ENCODE measurements around the gene EXOC4.

The EXOC4 gene

GRCh38 chr7:133932591-133932990, 679.7 kb downstream of the EXOC4 start:
- Histone ChIP-seq H2BK5ac (ENCODE audit: low read length) (no peak overlapping the region), H2BK15ac (replicated peaks; ENCODE audit: low read depth) (no peak overlapping the region), H3K4ac (ENCODE audit: low read depth, low read length) (no peak overlapping the region), H2BK120ac (ENCODE audit: low read depth, low read length) (no peak overlapping the region), H3K36me3 (ENCODE audit: control insufficient read depth, insufficient read depth, low read length) (no peaks in the 10 kb centered on the region), H3K79me2 (ENCODE audit: control insufficient read depth, insufficient read depth, low read length) (no peaks in the 10 kb centered on the region), H4K5ac (ENCODE audit: low read length) (no peak overlapping the region), H3K9ac (ENCODE audit: low read length) (no peak overlapping the region), H3K27ac (ENCODE audit: low read depth, low read length) (no peak overlapping the region), H3K27me3 (ENCODE audit: insufficient read depth, low read length, poor library complexity) (no peaks in the 10 kb centered on the region), H3K4me3 (ENCODE audit: low read length) (no peak overlapping the region), H2AK5ac (ENCODE audit: low read length) (no peak overlapping the region), H3K79me1 (ENCODE audit: low read length) (no peaks in the 10 kb centered on the region), H3K18ac (ENCODE audit: low read length) (no peak overlapping the region), H3K23ac (ENCODE audit: low read length) (no peak overlapping the region), H3K4me1 (ENCODE audit: control insufficient read depth, low read depth, low read length) (peaks cover 6% of the 10 kb centered on the region), H3K56ac (ENCODE audit: low read length) (no peak overlapping the region), H3K4me2 (ENCODE audit: low read length) (no peak overlapping the region), H4K8ac (ENCODE audit: low read depth, low read length) (no peak overlapping the region)
- WGBS (ENCODE audit: extremely low coverage, insufficient coverage, low lambda C conversion rate): no CpG with 5 or more reads among the region's 1 CpG
- no peak for DNase-seq

GRCh38 chr7:133934262-133934976, 681.5 kb downstream of the EXOC4 start:
- Histone ChIP-seq H3K56ac (ENCODE audit: low read length) (no peak overlapping the region), H3K79me2 (ENCODE audit: control insufficient read depth, insufficient read depth, low read length) (no peaks in the 10 kb centered on the region), H2BK15ac (replicated peaks; ENCODE audit: low read depth) (no peak overlapping the region), H3K4ac (ENCODE audit: low read depth, low read length) (no peak overlapping the region), H3K79me1 (ENCODE audit: low read length) (no peaks in the 10 kb centered on the region), H3K4me1 (ENCODE audit: control insufficient read depth, low read depth, low read length) (peaks cover 6% of the 10 kb centered on the region), H3K27ac (ENCODE audit: low read depth, low read length) (no peak overlapping the region), H3K36me3 (ENCODE audit: control insufficient read depth, insufficient read depth, low read length) (no peaks in the 10 kb centered on the region), H3K18ac (ENCODE audit: low read length) (no peak overlapping the region), H3K4me2 (ENCODE audit: low read length) (no peak overlapping the region), H2BK120ac (ENCODE audit: low read depth, low read length) (no peak overlapping the region), H4K8ac (ENCODE audit: low read depth, low read length) (no peak overlapping the region), H3K27me3 (ENCODE audit: insufficient read depth, low read length, poor library complexity) (no peaks in the 10 kb centered on the region), H2BK5ac (ENCODE audit: low read length) (no peak overlapping the region), H2AK5ac (ENCODE audit: low read length) (no peak overlapping the region), H3K4me3 (ENCODE audit: low read length) (no peak overlapping the region), H3K23ac (ENCODE audit: low read length) (no peak overlapping the region), H3K9ac (ENCODE audit: low read length) (no peak overlapping the region), H4K5ac (ENCODE audit: low read length) (no peak overlapping the region)
- no CpG with 5 or more reads among the region's 9 CpGs for WGBS (ENCODE audit: extremely low coverage, insufficient coverage, low lambda C conversion rate)
- DNase-seq: peak; percentile 39

GRCh38 chr7:133934977-133935330, 682.1 kb downstream of the EXOC4 start:
- H4K8ac ChIP-seq (ENCODE audit: low read depth, low read length): no peak overlapping the region
- H2BK15ac ChIP-seq (replicated peaks; ENCODE audit: low read depth): no peak overlapping the region
- H4K5ac ChIP-seq (ENCODE audit: low read length): no peak overlapping the region
- H3K23ac ChIP-seq (ENCODE audit: low read length): no peak overlapping the region
- no peak overlapping the region for H3K9ac ChIP-seq (ENCODE audit: low read length)
- no peak overlapping the region for H2AK5ac ChIP-seq (ENCODE audit: low read length)
- H2BK5ac ChIP-seq (ENCODE audit: low read length): no peak overlapping the region
- peaks cover 6% of the 10 kb centered on the region for H3K4me1 ChIP-seq (ENCODE audit: control insufficient read depth, low read depth, low read length)
- no peak overlapping the region for H3K4me2 ChIP-seq (ENCODE audit: low read length)
- no peaks in the 10 kb centered on the region for H3K27me3 ChIP-seq (ENCODE audit: insufficient read depth, low read length, poor library complexity)
- no peak overlapping the region for H3K4me3 ChIP-seq (ENCODE audit: low read length)
- H3K79me2 ChIP-seq (ENCODE audit: control insufficient read depth, insufficient read depth, low read length): no peaks in the 10 kb centered on the region
- H3K27ac ChIP-seq (ENCODE audit: low read depth, low read length): no peak overlapping the region
- H3K36me3 ChIP-seq (ENCODE audit: control insufficient read depth, insufficient read depth, low read length): no peaks in the 10 kb centered on the region
- no CpG with 5 or more reads among the region's 2 CpGs for WGBS (ENCODE audit: extremely low coverage, insufficient coverage, low lambda C conversion rate)
- no peak overlapping the region for H3K56ac ChIP-seq (ENCODE audit: low read length)
- peak overlapping the region; percentile 60 for H3K18ac ChIP-seq (ENCODE audit: low read length)
- DNase-seq: no peak
- no peak overlapping the region for H3K4ac ChIP-seq (ENCODE audit: low read depth, low read length)
- no peaks in the 10 kb centered on the region for H3K79me1 ChIP-seq (ENCODE audit: low read length)
- peak overlapping the region; percentile 24 for H2BK120ac ChIP-seq (ENCODE audit: low read depth, low read length)

GRCh38 chr7:133936074-133936473, 683.2 kb downstream of the EXOC4 start:
- Histone ChIP-seq H3K4ac (ENCODE audit: low read depth, low read length) (no peak overlapping the region), H2BK120ac (ENCODE audit: low read depth, low read length) (no peak overlapping the region), H3K56ac (ENCODE audit: low read length) (no peak overlapping the region)

GRCh38 chr7:133937786-133938185, 684.9 kb downstream of the EXOC4 start:
- Histone ChIP-seq H3K23ac (ENCODE audit: low read length) (no peak overlapping the region), H3K4ac (ENCODE audit: low read depth, low read length) (no peak overlapping the region), H3K27ac (ENCODE audit: low read depth, low read length) (no peak overlapping the region), H4K8ac (ENCODE audit: low read depth, low read length) (no peak overlapping the region), H2BK15ac (replicated peaks; ENCODE audit: low read depth) (no peak overlapping the region), H4K5ac (ENCODE audit: low read length) (no peak overlapping the region), H2BK120ac (ENCODE audit: low read depth, low read length) (no peak overlapping the region), H3K27me3 (ENCODE audit: insufficient read depth, low read length, poor library complexity) (no peaks in the 10 kb centered on the region), H3K4me3 (ENCODE audit: low read length) (no peak overlapping the region), H3K9ac (ENCODE audit: low read length) (no peak overlapping the region), H3K79me2 (ENCODE audit: control insufficient read depth, insufficient read depth, low read length) (no peaks in the 10 kb centered on the region), H3K18ac (ENCODE audit: low read length) (no peak overlapping the region), H3K4me1 (ENCODE audit: control insufficient read depth, low read depth, low read length) (peaks cover 6% of the 10 kb centered on the region), H2BK5ac (ENCODE audit: low read length) (no peak overlapping the region), H3K79me1 (ENCODE audit: low read length) (no peaks in the 10 kb centered on the region), H2AK5ac (ENCODE audit: low read length) (no peak overlapping the region), H3K4me2 (ENCODE audit: low read length) (no peak overlapping the region), H3K56ac (ENCODE audit: low read length) (no peak overlapping the region), H3K36me3 (ENCODE audit: control insufficient read depth, insufficient read depth, low read length) (no peaks in the 10 kb centered on the region)
- WGBS (ENCODE audit: extremely low coverage, insufficient coverage, low lambda C conversion rate): no CpG with 5 or more reads among the region's 6 CpGs
- DNase-seq: no peak

More at GRCh38 chr7:133936074-133936473, 683.2 kb downstream of the EXOC4 start:
- no peak overlapping the region for H3K27ac ChIP-seq (ENCODE audit: low read depth, low read length)
- no peaks in the 10 kb centered on the region for H3K79me2 ChIP-seq (ENCODE audit: control insufficient read depth, insufficient read depth, low read length)
- no peak overlapping the region for H4K8ac ChIP-seq (ENCODE audit: low read depth, low read length)
- H3K18ac ChIP-seq (ENCODE audit: low read length): no peak overlapping the region
- H3K4me1 ChIP-seq (ENCODE audit: control insufficient read depth, low read depth, low read length): peaks cover 6% of the 10 kb centered on the region
- no peaks in the 10 kb centered on the region for H3K79me1 ChIP-seq (ENCODE audit: low read length)
- no peak overlapping the region for H4K5ac ChIP-seq (ENCODE audit: low read length)
- H3K36me3 ChIP-seq (ENCODE audit: control insufficient read depth, insufficient read depth, low read length): no peaks in the 10 kb centered on the region
- no peak overlapping the region for H3K9ac ChIP-seq (ENCODE audit: low read length)
- H3K27me3 ChIP-seq (ENCODE audit: insufficient read depth, low read length, poor library complexity): no peaks in the 10 kb centered on the region
- WGBS (ENCODE audit: extremely low coverage, insufficient coverage, low lambda C conversion rate): no CpG with 5 or more reads among the region's 7 CpGs
- no peak overlapping the region for H2BK5ac ChIP-seq (ENCODE audit: low read length)
- no peak overlapping the region for H2AK5ac ChIP-seq (ENCODE audit: low read length)
- H2BK15ac ChIP-seq (replicated peaks; ENCODE audit: low read depth): no peak overlapping the region
- no peak overlapping the region for H3K4me3 ChIP-seq (ENCODE audit: low read length)
- H3K4me2 ChIP-seq (ENCODE audit: low read length): no peak overlapping the region
- DNase-seq: no peak
- H3K23ac ChIP-seq (ENCODE audit: low read length): no peak overlapping the region

GRCh38 chr7:133940368-133940767, 687.5 kb downstream of the EXOC4 start:
- Histone ChIP-seq H3K18ac (ENCODE audit: low read length) (no peak overlapping the region), H2AK5ac (ENCODE audit: low read length) (no peak overlapping the region), H3K4me3 (ENCODE audit: low read length) (no peak overlapping the region), H3K4me1 (ENCODE audit: control insufficient read depth, low read depth, low read length) (no peaks in the 10 kb centered on the region), H2BK15ac (replicated peaks; ENCODE audit: low read depth) (no peak overlapping the region), H2BK120ac (ENCODE audit: low read depth, low read length) (no peak overlapping the region), H4K8ac (ENCODE audit: low read depth, low read length) (no peak overlapping the region), H3K27me3 (ENCODE audit: insufficient read depth, low read length, poor library complexity) (no peaks in the 10 kb centered on the region), H3K36me3 (ENCODE audit: control insufficient read depth, insufficient read depth, low read length) (no peaks in the 10 kb centered on the region), H3K4me2 (ENCODE audit: low read length) (no peak overlapping the region), H3K9ac (ENCODE audit: low read length) (no peak overlapping the region), H4K5ac (ENCODE audit: low read length) (no peak overlapping the region), H3K79me2 (ENCODE audit: control insufficient read depth, insufficient read depth, low read length) (no peaks in the 10 kb centered on the region), H3K56ac (ENCODE audit: low read length) (no peak overlapping the region), H2BK5ac (ENCODE audit: low read length) (no peak overlapping the region), H3K27ac (ENCODE audit: low read depth, low read length) (no peak overlapping the region), H3K79me1 (ENCODE audit: low read length) (no peaks in the 10 kb centered on the region), H3K4ac (ENCODE audit: low read depth, low read length) (no peak overlapping the region), H3K23ac (ENCODE audit: low read length) (no peak overlapping the region)
- WGBS (ENCODE audit: extremely low coverage, insufficient coverage, low lambda C conversion rate): no CpG with 5 or more reads among the region's 1 CpG
- DNase-seq: no peak
